ENCODE results near the gene CTXN1. TPM values are rescaled to one million over a fixed set of nuclear protein-coding genes. Genes with fewer than 3 reads are reported as not detected.
A peak's percentile ranks its signal among the peaks of the same experiment; 100 is the strongest.

The CTXN1 gene
- total and polyA plus RNA-seq, 8 donors = 4.2 to 13.3 (median 8.6) TPM

GRCh38 chr19:7909471-7910067, 16.4 kb downstream of the CTXN1 start:
- intact Hi-C loops (cut with DNase I) = no loop called here
- no peak for DNase-seq
- peaks cover 0 to 71% of the 10 kb centered on the region in 2 donors for H3K36me3 ChIP-seq

GRCh38 chr19:7908742-7909461, 17.0 kb downstream of the CTXN1 start:
- Histone ChIP-seq H3K27me3 (peaks cover 0 to 4% of the 10 kb centered on the region in 2 donors), H3K27ac (no peak overlapping the region), H3K36me3 (peaks cover 0 to 70% of the 10 kb centered on the region in 2 donors), H3K9me3 (no peaks in the 10 kb centered on the region), H3K4me1 (peaks cover 11 to 38% of the 10 kb centered on the region in 2 donors), H3K4me3 (no peak overlapping the region)
- intact Hi-C loops (cut with DNase I) = no loop called here
- DNase-seq (no peak), ATAC-seq (no peak)
- TF ChIP-seq CTCF (IDR thresholded peaks at IDR 0.05) = no peak

More at GRCh38 chr19:7909471-7910067, 16.4 kb downstream of the CTXN1 start:
- peaks cover 9 to 33% of the 10 kb centered on the region in 2 donors for H3K4me1 ChIP-seq
- no peak overlapping the region for H3K4me3 ChIP-seq
- ATAC-seq = no peak
- peaks cover 0 to 10% of the 10 kb centered on the region in 2 donors for H3K27me3 ChIP-seq
- TF ChIP-seq CTCF (IDR thresholded peaks at IDR 0.05) = no peak
- H3K9me3 ChIP-seq = no peaks in the 10 kb centered on the region
- no peak overlapping the region for H3K27ac ChIP-seq

GRCh38 chr19:7908078-7908699, 17.7 kb downstream of the CTXN1 start:
- Histone ChIP-seq H3K27ac (no peak overlapping the region), H3K27me3 (no peaks in the 10 kb centered on the region), H3K4me3 (no peak overlapping the region), H3K36me3 (peaks cover 0 to 63% of the 10 kb centered on the region in 2 donors), H3K9me3 (no peaks in the 10 kb centered on the region), H3K4me1 (peaks cover 11 to 40% of the 10 kb centered on the region in 2 donors)
- ATAC-seq = no peak
- intact Hi-C loops (cut with DNase I) = no loop called here
- no peak for DNase-seq
- TF ChIP-seq CTCF (IDR thresholded peaks at IDR 0.05) = no peak

- Histone ChIP-seq H3K36me3 (peaks cover 0 to 57% of the 10 kb centered on the region in 2 donors), H3K27me3 (no peaks in the 10 kb centered on the region), H3K27ac (no peak overlapping the region), H3K4me1 (peaks cover 14 to 47% of the 10 kb centered on the region in 2 donors), H3K9me3 (no peaks in the 10 kb centered on the region), H3K4me3 (no peak overlapping the region)
- TF ChIP-seq CTCF (IDR thresholded peaks at IDR 0.05) = no peak
- intact Hi-C loops (cut with DNase I) = no loop called here
- DNase-seq (no peak), ATAC-seq (no peak)
Observed at GRCh38 chr19:7907544-7907943, 18.4 kb downstream of the CTXN1 start.

- H3K27me3 ChIP-seq = no peaks in the 10 kb centered on the region
- H3K36me3 ChIP-seq = peaks cover 0 to 52% of the 10 kb centered on the region in 2 donors
- no peak overlapping the region for H3K4me3 ChIP-seq
- peaks cover 17 to 51% of the 10 kb centered on the region in 2 donors for H3K4me1 ChIP-seq
- H3K27ac ChIP-seq = no peak overlapping the region
- no peaks in the 10 kb centered on the region for H3K9me3 ChIP-seq
- ATAC-seq = no peak
- peak in 1 of 4 donors; percentile 77 for DNase-seq
- no peak for TF ChIP-seq CTCF (IDR thresholded peaks at IDR 0.05)
- intact Hi-C loops (cut with DNase I) = no loop called here
Observed at GRCh38 chr19:7907122-7907521, 18.8 kb downstream of the CTXN1 start.

Measured in left lung (tissue), 10 donors.